GM12865 (cell line): Measurements from ENCODE around the gene JADE1.
A peak's percentile ranks its signal among the peaks of the same experiment; 100 is the strongest.

Source experiments
- DNase-seq: peaks from one replicate; pipeline ENCODE4 v3.0.0; 2010; ENCODE audit warnings: low read depth
- H3K4me3 ChIP-seq: 2 replicates; pipeline ENCODE4 v1.5.1; 2011; ENCODE audit warnings: mild to moderate bottlenecking, low read depth, low read length, control low read depth
- TF ChIP-seq, protein P1 (sequence below): IDR thresholded peaks from 2 replicates; pipeline ENCODE4 v1.5.1; 2011; ENCODE audit warnings: low read length, control low read depth, low read depth, inconsistent platforms; ENCODE audit not compliant: insufficient read depth; ENCODE audit errors: missing control alignments

JADE1 gene

DNA sequence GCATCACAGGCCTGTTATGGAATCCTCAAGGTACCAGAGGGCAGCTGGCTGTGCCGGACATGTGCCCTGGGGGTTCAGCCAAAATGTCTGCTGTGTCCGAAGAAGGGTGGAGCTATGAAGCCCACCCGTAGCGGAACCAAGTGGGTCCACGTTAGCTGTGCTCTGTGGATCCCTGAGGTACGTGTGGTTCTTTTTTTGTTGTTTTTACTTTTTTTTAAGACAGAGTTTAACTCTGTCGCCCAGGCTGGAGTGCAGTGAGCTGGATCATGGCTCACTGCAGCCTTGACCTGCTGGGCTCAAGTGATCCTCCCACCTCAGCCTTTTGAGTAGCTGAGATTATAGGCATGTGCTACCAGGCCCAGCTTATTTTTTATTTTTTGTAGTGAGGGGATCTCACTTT, 46.1 kb downstream of the JADE1 start:
- H3K4me3 ChIP-seq = no peak overlapping the region
- no peak for DNase-seq
- TF ChIP-seq, protein P1, sequence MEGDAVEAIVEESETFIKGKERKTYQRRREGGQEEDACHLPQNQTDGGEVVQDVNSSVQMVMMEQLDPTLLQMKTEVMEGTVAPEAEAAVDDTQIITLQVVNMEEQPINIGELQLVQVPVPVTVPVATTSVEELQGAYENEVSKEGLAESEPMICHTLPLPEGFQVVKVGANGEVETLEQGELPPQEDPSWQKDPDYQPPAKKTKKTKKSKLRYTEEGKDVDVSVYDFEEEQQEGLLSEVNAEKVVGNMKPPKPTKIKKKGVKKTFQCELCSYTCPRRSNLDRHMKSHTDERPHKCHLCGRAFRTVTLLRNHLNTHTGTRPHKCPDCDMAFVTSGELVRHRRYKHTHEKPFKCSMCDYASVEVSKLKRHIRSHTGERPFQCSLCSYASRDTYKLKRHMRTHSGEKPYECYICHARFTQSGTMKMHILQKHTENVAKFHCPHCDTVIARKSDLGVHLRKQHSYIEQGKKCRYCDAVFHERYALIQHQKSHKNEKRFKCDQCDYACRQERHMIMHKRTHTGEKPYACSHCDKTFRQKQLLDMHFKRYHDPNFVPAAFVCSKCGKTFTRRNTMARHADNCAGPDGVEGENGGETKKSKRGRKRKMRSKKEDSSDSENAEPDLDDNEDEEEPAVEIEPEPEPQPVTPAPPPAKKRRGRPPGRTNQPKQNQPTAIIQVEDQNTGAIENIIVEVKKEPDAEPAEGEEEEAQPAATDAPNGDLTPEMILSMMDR = no peak

DNA sequence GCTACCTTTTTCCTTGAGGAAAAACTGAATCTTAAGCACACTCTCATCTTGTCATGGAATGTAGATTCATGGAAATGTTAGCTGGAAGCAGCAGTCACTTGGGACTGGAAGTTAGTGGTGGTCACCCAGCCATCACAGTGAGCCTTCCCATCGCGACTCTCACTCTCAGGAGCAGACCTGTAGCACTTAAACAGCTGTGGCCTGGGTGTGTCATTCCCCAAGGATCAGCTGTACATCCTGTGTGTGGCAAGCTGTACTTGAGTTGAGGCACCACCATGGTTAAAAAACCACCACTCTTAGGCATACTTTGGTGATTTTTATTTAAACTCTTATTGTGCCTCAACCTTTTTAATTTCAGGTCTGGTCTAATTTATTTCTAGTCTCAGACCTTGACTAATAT, 46.7 kb downstream of the JADE1 start:
- no peak for DNase-seq

DNA sequence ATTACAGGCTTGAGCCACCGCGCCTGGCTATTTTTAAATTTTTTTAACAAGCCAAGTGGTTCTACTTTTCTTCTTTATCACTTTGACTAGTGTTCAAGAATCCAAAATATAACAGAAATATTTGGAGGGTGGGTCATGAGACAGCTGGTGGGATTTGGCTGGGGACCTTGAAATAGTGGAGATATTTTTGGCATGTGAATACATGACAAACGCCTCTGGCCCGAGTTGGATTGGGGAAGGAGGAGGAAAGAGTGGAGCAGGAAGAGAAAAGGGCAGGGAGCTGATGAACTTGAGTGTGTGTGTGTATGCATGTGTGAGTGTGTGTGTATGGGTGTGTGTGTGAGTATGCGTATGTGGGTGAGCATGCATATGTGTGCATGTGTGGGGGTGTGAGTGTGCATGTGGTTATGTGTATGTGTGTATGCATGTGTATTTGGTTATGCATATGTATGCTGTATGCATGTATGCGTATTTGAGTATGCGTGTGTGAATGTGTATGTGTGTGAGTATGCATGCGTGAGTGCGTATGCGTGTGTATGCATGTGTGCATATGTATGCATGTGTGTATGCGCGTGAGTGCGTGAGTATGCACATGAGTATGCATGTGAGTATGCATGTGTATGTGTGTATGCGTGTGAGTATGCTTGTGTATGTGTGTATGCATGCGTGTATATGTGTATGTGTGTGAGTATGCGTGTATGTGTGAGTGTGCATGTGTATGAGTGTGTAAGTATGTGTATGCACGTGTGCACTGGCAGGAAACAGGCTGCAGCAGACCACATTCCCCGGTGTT, 49.6 kb downstream of the JADE1 start:
- TF ChIP-seq, protein P1 = no peak
- no peak overlapping the region for H3K4me3 ChIP-seq
- DNase-seq = no peak

More for the DNA sequence above, 46.7 kb downstream of the JADE1 start:
- TF ChIP-seq, protein P1 = no peak
- no peak overlapping the region for H3K4me3 ChIP-seq

DNA sequence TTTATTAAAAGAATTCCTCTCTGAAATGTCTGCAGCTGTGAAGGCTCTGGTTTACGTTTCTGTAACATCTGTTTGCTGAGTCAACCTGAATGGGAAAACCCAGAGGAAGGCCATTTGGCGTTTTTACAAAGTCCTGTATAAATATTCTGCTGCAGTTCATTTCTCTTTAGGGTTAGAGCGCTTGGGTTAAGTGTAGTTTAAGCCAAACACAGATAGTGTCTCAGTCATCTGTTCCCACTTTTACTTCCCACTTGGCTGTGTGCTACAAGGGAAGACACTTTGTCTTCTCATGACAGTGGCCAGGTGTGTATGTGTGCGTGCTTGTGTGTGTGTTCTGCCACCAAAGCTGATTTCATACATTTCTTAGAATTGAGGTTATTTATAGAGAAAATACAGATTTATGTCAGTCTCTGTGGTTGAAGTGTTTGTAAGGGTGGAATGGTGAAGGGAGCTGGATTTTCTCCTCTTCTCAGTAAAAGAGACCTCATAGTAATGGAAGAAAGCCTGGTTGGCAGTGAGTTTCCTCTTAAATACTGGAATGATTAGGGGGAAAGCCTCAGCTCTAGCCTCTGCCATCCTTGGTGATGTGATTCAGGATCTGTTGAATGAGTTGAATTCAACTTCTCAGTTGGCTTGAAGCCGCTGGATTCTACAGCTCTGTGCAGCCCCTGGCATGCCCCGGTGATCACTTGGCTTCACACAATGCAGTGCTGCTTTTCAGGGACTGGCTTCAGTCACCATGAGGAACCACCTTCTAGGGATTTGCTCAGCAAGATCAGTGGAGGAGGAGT, 50.6 kb downstream of the JADE1 start:
- TF ChIP-seq, protein P1 = no peak
- H3K4me3 ChIP-seq = no peak overlapping the region
- DNase-seq = peak; percentile 31

DNA sequence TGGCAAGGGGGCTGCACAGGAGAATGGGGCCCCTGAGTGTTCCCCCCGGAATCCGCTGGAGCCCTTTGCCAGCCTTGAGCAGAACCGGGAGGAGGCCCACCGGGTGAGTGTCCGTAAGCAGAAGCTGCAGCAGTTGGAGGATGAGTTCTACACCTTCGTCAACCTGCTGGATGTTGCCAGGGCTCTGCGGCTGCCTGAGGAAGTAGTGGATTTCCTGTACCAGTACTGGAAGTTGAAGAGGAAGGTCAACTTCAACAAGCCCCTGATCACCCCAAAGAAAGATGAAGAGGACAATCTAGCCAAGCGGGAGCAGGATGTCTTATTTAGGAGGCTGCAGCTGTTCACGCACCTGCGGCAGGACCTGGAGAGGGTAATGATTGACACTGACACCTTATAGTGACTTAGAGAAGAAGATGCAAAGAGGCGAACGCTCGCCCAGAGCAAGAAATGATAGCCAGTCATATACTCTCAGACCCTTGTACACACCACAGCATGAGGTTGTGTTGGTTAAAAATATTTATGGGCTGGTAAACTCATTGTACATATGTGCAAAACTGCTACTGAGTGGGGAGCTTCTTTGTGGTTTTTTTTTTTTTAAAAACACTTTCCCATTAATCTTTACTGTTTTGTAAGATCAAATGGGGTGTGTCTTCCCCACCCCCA, 52.5 kb downstream of the JADE1 start:
- TF ChIP-seq, protein P1 = no peak
- peak; percentile 19 for DNase-seq
- no peak overlapping the region for H3K4me3 ChIP-seq

DNA sequence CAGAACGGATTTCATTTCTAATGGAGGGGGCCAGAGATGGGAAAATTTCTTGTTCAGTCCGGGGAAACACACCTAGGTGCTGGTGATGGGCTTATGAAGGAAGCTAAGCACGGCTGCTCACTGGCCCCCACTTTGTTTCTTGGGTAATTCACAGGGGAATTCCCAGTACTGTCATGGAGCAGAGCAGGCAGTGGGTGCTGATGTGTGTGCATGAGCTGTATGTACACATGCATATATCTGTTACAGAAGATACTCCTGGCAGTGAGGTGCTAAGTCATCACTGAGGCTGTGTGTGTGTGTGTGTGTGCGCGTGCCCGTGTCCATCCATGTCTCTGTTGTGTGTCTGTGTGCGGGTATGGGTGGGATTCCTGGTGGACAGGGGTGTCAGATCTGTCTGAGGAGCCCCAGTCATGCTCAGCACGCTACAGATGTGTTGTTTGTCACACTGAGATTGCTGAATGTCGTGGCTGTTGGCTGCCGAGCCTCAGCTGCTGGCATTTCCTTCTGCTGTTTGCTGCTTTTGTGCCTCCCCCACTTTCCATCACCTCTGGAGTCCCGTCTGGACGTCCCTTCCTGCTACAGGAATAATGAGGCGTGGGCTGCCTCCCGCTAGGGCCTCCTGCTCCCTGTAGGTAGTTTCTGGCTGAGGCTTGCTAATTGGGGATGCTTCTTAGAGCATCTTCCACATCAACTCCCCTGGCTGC, 53.3 kb downstream of the JADE1 start:
- DNase-seq = peak; percentile 80
- H3K4me3 ChIP-seq = no peak overlapping the region
- TF ChIP-seq, protein P1 = no peak
